ENCODE results near the gene RASA2.
"Not testable (repeated sequence)": the region's sequence is repeated elsewhere in the genome, so short reads cannot be mapped to it uniquely, and the experiment has no call there.

The RASA2 gene

GRCh38 chr3:141459008-141459407 lies 27.8 kb upstream of the RASA2 start:
- H3K4me3 ChIP-seq (ENCODE audit: low read depth, low read length), result no peak overlapping the region
- H3K27me3 ChIP-seq (ENCODE audit: control insufficient read depth, insufficient read depth, low read length), result no peaks in the 10 kb centered on the region
- no peaks in the 10 kb centered on the region for H3K9me3 ChIP-seq (ENCODE audit: control insufficient read depth, insufficient read depth, low read length)
- no peaks in the 10 kb centered on the region for H3K36me3 ChIP-seq (ENCODE audit: control insufficient read depth, insufficient read depth, low read length)
- peaks cover 5% of the 10 kb centered on the region; the same call in 1 of the 2 replicates for H3K4me1 ChIP-seq (ENCODE audit: control insufficient read depth, insufficient read depth, low read length)
- no peak overlapping the region for H3K27ac ChIP-seq (ENCODE audit: low read depth, low read length)
- no peak overlapping the region for H3K9ac ChIP-seq (ENCODE audit: low read depth, low read length)

GRCh38 chr3:141460097-141460704 lies 26.6 kb upstream of the RASA2 start:
- H3K4me3 ChIP-seq (ENCODE audit: low read depth, low read length), result no peak overlapping the region
- no peak overlapping the region for H3K27ac ChIP-seq (ENCODE audit: low read depth, low read length)
- H3K36me3 ChIP-seq (ENCODE audit: control insufficient read depth, insufficient read depth, low read length), result no peaks in the 10 kb centered on the region
- peaks cover 4% of the 10 kb centered on the region; the same call in 1 of the 2 replicates for H3K4me1 ChIP-seq (ENCODE audit: control insufficient read depth, insufficient read depth, low read length)
- H3K9me3 ChIP-seq (ENCODE audit: control insufficient read depth, insufficient read depth, low read length), result no peaks in the 10 kb centered on the region
- H3K9ac ChIP-seq (ENCODE audit: low read depth, low read length), result no peak overlapping the region
- no peaks in the 10 kb centered on the region for H3K27me3 ChIP-seq (ENCODE audit: control insufficient read depth, insufficient read depth, low read length)

- H3K9ac ChIP-seq (ENCODE audit: low read depth, low read length), result no peak overlapping the region
- no peak overlapping the region for H3K27ac ChIP-seq (ENCODE audit: low read depth, low read length)
- no peaks in the 10 kb centered on the region for H3K4me1 ChIP-seq (ENCODE audit: control insufficient read depth, insufficient read depth, low read length)
- no peak overlapping the region for H3K4me3 ChIP-seq (ENCODE audit: low read depth, low read length)
- no peaks in the 10 kb centered on the region for H3K27me3 ChIP-seq (ENCODE audit: control insufficient read depth, insufficient read depth, low read length)
- H3K9me3 ChIP-seq (ENCODE audit: control insufficient read depth, insufficient read depth, low read length), result no peaks in the 10 kb centered on the region
- H3K36me3 ChIP-seq (ENCODE audit: control insufficient read depth, insufficient read depth, low read length), result no peaks in the 10 kb centered on the region
Measured at GRCh38 chr3:141462176-141462859, 24.5 kb upstream of the RASA2 start.

- Histone ChIP-seq H3K27me3 (ENCODE audit: control insufficient read depth, insufficient read depth, low read length) (no peaks in the 10 kb centered on the region), H3K4me1 (ENCODE audit: control insufficient read depth, insufficient read depth, low read length) (no peaks in the 10 kb centered on the region), H3K36me3 (ENCODE audit: control insufficient read depth, insufficient read depth, low read length) (no peaks in the 10 kb centered on the region), H3K9ac (ENCODE audit: low read depth, low read length) (no peak overlapping the region), H3K9me3 (ENCODE audit: control insufficient read depth, insufficient read depth, low read length) (no peaks in the 10 kb centered on the region), H3K4me3 (ENCODE audit: low read depth, low read length) (no peak overlapping the region), H3K27ac (ENCODE audit: low read depth, low read length) (no peak overlapping the region)
Measured at GRCh38 chr3:141465221-141465620, 21.6 kb upstream of the RASA2 start.

GRCh38 chr3:141466633-141467169 lies 20.1 kb upstream of the RASA2 start:
- Histone ChIP-seq H3K9me3 (ENCODE audit: control insufficient read depth, insufficient read depth, low read length) (0 out of 2 replicates have a peak, but pooled peaks cover under 1% of the 10 kb centered on the region), H3K27ac (ENCODE audit: low read depth, low read length) (no peak overlapping the region), H3K9ac (ENCODE audit: low read depth, low read length) (no peak overlapping the region), H3K36me3 (ENCODE audit: control insufficient read depth, insufficient read depth, low read length) (no peaks in the 10 kb centered on the region), H3K27me3 (ENCODE audit: control insufficient read depth, insufficient read depth, low read length) (no peaks in the 10 kb centered on the region), H3K4me1 (ENCODE audit: control insufficient read depth, insufficient read depth, low read length) (no peaks in the 10 kb centered on the region), H3K4me3 (ENCODE audit: low read depth, low read length) (no peak overlapping the region)

GRCh38 chr3:141469720-141470119 lies 17.1 kb upstream of the RASA2 start:
- H3K27me3 ChIP-seq (ENCODE audit: control insufficient read depth, insufficient read depth, low read length), result no peaks in the 10 kb centered on the region

GRCh38 chr3:141471160-141471559 lies 15.7 kb upstream of the RASA2 start:
- Histone ChIP-seq H3K9me3 (ENCODE audit: control insufficient read depth, insufficient read depth, low read length) (0 out of 2 replicates have a peak, but pooled peaks cover 3% of the 10 kb centered on the region), H3K27ac (ENCODE audit: low read depth, low read length) (no peak overlapping the region), H3K4me1 (ENCODE audit: control insufficient read depth, insufficient read depth, low read length) (no peaks in the 10 kb centered on the region), H3K36me3 (ENCODE audit: control insufficient read depth, insufficient read depth, low read length) (no peaks in the 10 kb centered on the region), H3K4me3 (ENCODE audit: low read depth, low read length) (no peak overlapping the region), H3K9ac (ENCODE audit: low read depth, low read length) (no peak overlapping the region), H3K27me3 (ENCODE audit: control insufficient read depth, insufficient read depth, low read length) (no peaks in the 10 kb centered on the region)

More at GRCh38 chr3:141469720-141470119, 17.1 kb upstream of the RASA2 start:
- H3K9ac ChIP-seq (ENCODE audit: low read depth, low read length), result no peak overlapping the region
- no peak overlapping the region for H3K4me3 ChIP-seq (ENCODE audit: low read depth, low read length)
- H3K9me3 ChIP-seq (ENCODE audit: control insufficient read depth, insufficient read depth, low read length), result 0 out of 2 replicates have a peak, but pooled peaks cover 3% of the 10 kb centered on the region
- H3K36me3 ChIP-seq (ENCODE audit: control insufficient read depth, insufficient read depth, low read length), result no peaks in the 10 kb centered on the region
- H3K4me1 ChIP-seq (ENCODE audit: control insufficient read depth, insufficient read depth, low read length), result no peaks in the 10 kb centered on the region
- no peak overlapping the region for H3K27ac ChIP-seq (ENCODE audit: low read depth, low read length)

- Histone ChIP-seq H3K9ac (ENCODE audit: low read depth, low read length) (no peak overlapping the region), H3K27me3 (ENCODE audit: control insufficient read depth, insufficient read depth, low read length) (no peaks in the 10 kb centered on the region), H3K4me3 (ENCODE audit: low read depth, low read length) (no peak overlapping the region), H3K4me1 (ENCODE audit: control insufficient read depth, insufficient read depth, low read length) (no peaks in the 10 kb centered on the region), H3K9me3 (ENCODE audit: control insufficient read depth, insufficient read depth, low read length) (0 out of 2 replicates have a peak, but pooled peaks cover 3% of the 10 kb centered on the region), H3K27ac (ENCODE audit: low read depth, low read length) (no peak overlapping the region), H3K36me3 (ENCODE audit: control insufficient read depth, insufficient read depth, low read length) (no peaks in the 10 kb centered on the region)
Measured at GRCh38 chr3:141476033-141476432, 10.8 kb upstream of the RASA2 start.

- no peaks in the 10 kb centered on the region for H3K36me3 ChIP-seq (ENCODE audit: control insufficient read depth, insufficient read depth, low read length)
- no peaks in the 10 kb centered on the region for H3K4me1 ChIP-seq (ENCODE audit: control insufficient read depth, insufficient read depth, low read length)
- no peaks in the 10 kb centered on the region for H3K9me3 ChIP-seq (ENCODE audit: control insufficient read depth, insufficient read depth, low read length)
- H3K27ac ChIP-seq (ENCODE audit: low read depth, low read length), result no peak overlapping the region
- no peaks in the 10 kb centered on the region for H3K27me3 ChIP-seq (ENCODE audit: control insufficient read depth, insufficient read depth, low read length)
- no peak overlapping the region for H3K4me3 ChIP-seq (ENCODE audit: low read depth, low read length)
- no peak overlapping the region for H3K9ac ChIP-seq (ENCODE audit: low read depth, low read length)
Measured at GRCh38 chr3:141477224-141477623, 9.6 kb upstream of the RASA2 start.

- H3K9me3 ChIP-seq (ENCODE audit: control insufficient read depth, insufficient read depth, low read length), result no peaks in the 10 kb centered on the region
- no peaks in the 10 kb centered on the region for H3K36me3 ChIP-seq (ENCODE audit: control insufficient read depth, insufficient read depth, low read length)
- no peak overlapping the region for H3K4me3 ChIP-seq (ENCODE audit: low read depth, low read length)
- H3K27me3 ChIP-seq (ENCODE audit: control insufficient read depth, insufficient read depth, low read length), result no peaks in the 10 kb centered on the region
- H3K4me1 ChIP-seq (ENCODE audit: control insufficient read depth, insufficient read depth, low read length), result no peaks in the 10 kb centered on the region
- H3K9ac ChIP-seq (ENCODE audit: low read depth, low read length), result no peak overlapping the region
- H3K27ac ChIP-seq (ENCODE audit: low read depth, low read length), result no peak overlapping the region
Measured at GRCh38 chr3:141478139-141478538, 8.7 kb upstream of the RASA2 start.

- not testable (repeated sequence) for H3K4me3 ChIP-seq (ENCODE audit: low read depth, low read length); H3K4me1 ChIP-seq (ENCODE audit: control insufficient read depth, insufficient read depth, low read length); H3K9ac ChIP-seq (ENCODE audit: low read depth, low read length); H3K27me3 ChIP-seq (ENCODE audit: control insufficient read depth, insufficient read depth, low read length); H3K36me3 ChIP-seq (ENCODE audit: control insufficient read depth, insufficient read depth, low read length); H3K9me3 ChIP-seq (ENCODE audit: control insufficient read depth, insufficient read depth, low read length); H3K27ac ChIP-seq (ENCODE audit: low read depth, low read length)
Measured at GRCh38 chr3:141478840-141479239, 8.0 kb upstream of the RASA2 start.

Measured in HUES48 (cell line).